GM19452 (cell line): ENCODE measurements around the gene COLEC11.
A peak's percentile ranks its signal among the peaks of the same experiment; 100 is the strongest.

Experiments
- ATAC-seq: cut with Tn5 transposase; IDR thresholded peaks from one replicate; pipeline ENCODE4 v1.9.1; 2021; ENCODE audit not compliant: unreplicated experiment

The COLEC11 gene

DNA sequence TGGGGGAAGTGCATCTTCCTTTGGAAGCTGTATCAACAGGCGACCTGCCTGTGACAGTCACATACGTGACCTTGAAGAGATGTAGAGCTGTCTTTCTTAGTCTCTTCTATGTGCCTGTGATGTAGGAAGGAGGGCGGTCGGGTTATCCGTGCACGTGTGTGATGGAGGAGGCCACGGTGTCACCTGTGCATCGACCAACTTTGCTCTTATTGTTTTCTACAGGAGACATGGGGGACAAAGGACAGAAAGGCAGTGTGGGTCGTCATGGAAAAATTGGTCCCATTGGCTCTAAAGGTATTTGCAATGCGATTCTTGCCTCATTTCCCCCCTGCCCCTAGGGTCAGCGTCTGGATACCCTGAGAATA is 42.4 kb downstream of the COLEC11 start:
- ATAC-seq = no peak

DNA sequence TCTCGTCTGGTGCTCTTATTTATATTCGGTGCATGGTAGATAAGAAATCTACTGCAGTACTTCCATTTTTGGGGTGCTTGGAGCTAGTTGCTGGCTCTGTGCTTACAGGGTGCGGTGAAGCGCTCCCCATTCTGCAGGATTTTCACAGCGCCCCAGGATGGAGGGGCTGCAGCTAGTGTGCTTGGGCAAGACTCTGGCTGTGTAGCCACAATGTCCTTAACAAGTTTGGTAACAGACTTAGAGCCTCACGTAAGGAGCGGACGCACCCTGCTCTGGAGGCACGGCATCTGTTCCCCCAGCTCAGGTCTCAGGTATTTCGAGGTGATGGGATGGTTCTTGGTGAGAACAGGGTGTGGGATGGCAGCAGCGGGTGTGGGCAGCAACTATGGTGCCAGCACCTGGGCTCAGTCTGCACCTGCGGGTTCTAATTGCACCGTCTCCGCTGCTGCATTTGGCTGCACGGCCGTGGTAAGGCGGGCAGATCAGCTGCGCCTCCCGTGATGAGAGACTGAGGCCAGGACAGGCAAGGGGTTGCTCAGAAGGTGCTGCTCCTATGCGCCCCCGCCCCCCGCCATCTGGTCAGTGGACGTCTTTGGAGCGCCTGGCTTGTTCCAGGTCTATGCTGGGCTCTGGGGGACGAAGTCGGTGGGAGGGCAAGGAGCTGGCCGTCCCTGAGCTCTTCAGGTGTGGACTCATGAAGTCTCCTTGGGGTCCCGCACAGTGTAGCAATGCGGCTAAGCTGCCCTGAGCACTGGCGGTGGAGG is 43.0 kb downstream of the COLEC11 start:
- ATAC-seq = no peak

GRCh38 chr2:3638456-3638810 is 43.5 kb downstream of the COLEC11 start:
- no peak for ATAC-seq

DNA sequence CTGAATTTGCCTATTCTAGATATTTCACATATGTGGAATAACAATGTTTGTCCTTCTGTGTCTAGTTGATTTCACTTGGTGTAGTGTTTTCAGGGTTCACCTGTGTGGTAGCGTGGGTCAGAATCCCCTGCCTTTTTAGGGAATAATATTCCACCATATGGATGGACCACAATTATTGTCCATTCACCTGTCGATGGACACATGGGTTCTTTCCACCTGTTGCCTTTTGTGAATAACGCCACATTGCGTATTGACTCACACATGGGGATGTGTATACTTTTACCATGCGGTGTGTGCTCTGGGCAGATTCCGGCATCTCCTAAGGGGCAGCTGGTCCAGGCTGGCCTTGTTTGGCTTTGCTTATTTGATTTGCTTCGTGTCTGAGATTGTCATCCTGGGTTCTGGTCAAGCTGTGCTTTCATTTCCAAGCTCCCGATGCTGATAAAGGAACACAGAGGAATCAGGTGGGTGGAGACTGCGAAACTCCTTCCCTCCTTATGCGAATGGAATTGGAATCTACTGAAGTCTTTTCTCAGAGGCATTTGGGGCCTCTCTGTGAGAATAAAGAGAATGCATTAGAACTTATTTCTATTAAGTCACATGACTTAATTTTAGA is 44.2 kb downstream of the COLEC11 start:
- no peak for ATAC-seq

DNA sequence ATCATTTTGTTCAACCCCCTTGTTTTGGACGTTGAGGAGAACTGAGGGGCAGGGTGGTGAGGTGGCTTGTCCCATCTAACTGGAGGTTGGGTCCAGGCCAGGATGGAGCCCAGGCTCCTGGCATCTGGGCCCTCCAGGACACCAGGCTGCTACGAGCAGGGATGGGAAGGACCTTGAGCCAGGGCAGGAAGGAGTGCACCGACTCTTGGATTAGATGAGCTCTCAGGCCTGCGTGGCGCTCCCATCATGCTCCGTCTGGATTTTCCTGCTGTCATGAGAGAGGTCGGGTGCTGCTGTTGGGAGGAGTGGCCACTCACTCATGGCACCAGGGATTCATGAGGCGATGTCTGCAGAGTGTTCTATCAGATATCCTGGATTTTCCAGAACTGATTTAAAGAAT is 44.7 kb downstream of the COLEC11 start:
- ATAC-seq = no peak

- ATAC-seq = no peak
Observed at GRCh38 chr2:3641181-3641580, 46.3 kb downstream of the COLEC11 start.

DNA sequence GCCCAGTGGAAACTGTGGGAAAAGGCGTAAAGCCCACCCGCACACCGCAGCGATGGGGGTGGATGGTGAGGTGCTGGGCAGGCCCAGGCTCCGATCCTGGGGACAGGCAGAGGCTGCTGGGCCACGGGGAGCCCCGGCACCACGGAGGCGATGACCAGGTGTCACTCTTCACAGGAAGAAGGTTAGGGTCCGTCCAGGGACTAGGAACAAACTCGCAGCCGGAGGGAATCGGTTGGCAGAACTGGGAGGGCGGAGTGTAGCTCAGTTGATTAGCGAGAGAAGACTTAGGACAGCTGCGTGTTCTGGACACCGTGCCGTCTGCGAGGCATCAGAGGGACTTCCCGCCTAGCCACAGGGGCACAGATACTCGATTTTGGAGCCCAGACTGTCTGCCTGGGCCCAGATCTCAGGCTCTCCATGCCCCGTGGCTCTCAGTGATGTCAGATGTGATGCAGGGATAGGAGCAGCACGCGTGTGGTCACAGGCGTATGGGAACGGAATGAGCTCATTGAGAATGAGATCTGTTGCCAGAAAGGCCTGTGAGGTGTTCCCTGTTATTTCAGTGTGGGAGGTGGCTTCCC is 47.0 kb downstream of the COLEC11 start:
- ATAC-seq = no peak

DNA sequence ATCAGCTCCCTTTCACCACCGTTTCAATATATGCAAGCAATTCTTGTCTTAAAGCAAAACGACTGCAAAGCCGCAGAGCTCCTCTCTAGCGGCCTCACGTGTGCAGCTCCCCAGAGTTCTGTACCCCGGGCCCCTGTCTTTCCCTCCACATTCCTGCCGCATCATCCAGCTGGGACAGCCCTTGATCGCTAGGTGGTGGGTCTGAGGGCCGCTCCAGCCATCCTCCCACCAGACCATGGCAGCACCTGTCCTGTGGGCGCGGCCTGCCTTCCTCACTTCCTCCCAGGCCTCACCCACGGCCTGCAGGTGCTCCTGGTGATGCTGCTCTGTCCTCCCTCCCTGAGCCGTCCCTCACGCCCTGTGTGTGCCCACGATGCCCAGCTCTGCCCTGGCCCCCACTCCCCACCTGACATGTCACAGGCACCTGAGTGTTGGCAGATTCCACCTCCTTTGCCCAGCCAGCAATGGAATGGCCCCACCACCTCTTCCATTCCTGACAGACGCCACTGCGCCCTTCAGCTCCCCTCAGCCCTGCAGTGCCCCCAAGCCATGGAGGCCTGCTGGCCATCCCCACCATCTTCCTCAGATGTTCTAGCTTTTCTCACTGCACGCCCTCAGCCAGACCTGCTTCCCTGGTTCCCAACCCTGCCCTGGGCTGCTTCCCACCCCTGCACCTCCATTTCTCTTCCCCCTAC is 47.8 kb downstream of the COLEC11 start:
- no peak for ATAC-seq

GRCh38 chr2:3643371-3644245 is 48.7 kb downstream of the COLEC11 start:
- peak; percentile 26 for ATAC-seq

DNA sequence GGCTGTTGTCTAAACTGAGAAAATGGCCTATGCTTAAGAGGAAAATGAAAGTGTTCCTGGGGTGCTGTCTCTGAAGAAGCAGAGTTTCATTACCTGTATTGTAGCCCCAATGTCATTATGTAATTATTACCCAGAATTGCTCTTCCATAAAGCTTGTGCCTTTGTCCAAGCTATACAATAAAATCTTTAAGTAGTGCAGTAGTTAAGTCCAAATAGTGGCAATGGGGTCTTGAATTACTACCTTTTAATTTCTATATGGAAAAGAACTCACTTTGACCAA is 49.3 kb downstream of the COLEC11 start:
- peak; percentile 85 for ATAC-seq

DNA sequence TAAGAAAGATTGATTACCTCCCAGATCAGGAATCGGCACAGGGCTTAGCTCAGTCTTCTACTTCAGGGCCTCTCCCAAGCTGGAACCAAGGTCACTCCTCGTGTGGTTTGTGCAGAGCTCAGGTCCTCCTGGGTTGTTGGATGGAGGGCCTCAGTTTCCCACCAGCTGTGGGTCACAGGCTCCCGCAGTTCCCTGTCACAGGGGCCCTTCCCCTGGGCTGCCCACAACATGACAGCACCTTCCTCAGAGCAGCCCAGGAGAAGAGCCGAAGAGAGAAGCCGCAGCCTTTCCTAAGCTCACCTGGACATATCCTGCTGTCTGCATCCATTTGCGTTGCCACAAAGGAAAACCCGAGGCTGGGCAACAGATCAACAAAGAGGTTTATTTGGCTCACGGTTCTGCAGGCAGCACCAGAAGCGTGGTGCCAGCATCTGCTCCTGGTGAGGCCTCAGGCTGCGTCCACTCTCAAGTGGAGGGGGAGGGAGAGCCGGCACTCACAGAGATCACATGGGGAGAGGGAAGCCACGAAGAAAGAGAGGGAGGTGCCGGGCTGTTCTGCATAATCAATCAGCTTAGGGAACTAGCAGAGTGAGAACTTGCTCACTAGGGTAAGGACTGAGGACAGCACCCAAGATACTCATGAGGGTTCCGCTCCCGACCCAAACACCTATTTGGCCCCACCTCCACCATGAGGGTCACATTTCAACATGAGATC is 50.1 kb downstream of the COLEC11 start:
- ATAC-seq = no peak

GRCh38 chr2:3645745-3646389 is 51.0 kb downstream of the COLEC11 start:
- no peak for ATAC-seq

- no peak for ATAC-seq
Observed at GRCh38 chr2:3646446-3646845, 51.5 kb downstream of the COLEC11 start.

- no peak for ATAC-seq
Observed at GRCh38 chr2:3647246-3647645, 52.3 kb downstream of the COLEC11 start.

- ATAC-seq = no peak
Observed at GRCh38 chr2:3647831-3648651, 53.1 kb downstream of the COLEC11 start.

GRCh38 chr2:3648652-3649177 is 53.8 kb downstream of the COLEC11 start:
- no peak for ATAC-seq

GRCh38 chr2:3649581-3649980 is 54.7 kb downstream of the COLEC11 start:
- ATAC-seq = no peak

- no peak for ATAC-seq
Observed at GRCh38 chr2:3650140-3650920, 55.4 kb downstream of the COLEC11 start.
